WTC11 (cell line): ENCODE measurements around the gene SKIL. TPM values are rescaled to one million over a fixed set of nuclear protein-coding genes. Genes with fewer than 3 reads are reported as not detected.

Experiments used
- ATAC-seq: fragments of 200-7000 bp; cut with Tn5 transposase; 2 replicates; pipeline ENCODE4 v1.10.0; 2021; ENCODE audit warnings: mild to moderate bottlenecking, moderate library complexity
- CTCF ChIA-PET: fragments of 300-600 bp; sonication (Branson Sonifier 250); formaldehyde crosslinking; loops from one replicate; lab custom pipeline; 2021; ENCODE audit warnings: antibody characterized with exemption; lab: Charles Lee
- POLR2A ChIA-PET: fragments of 350-600 bp; sonication (Branson Sonifier 250); formaldehyde crosslinking; loops from one replicate; lab custom pipeline; 2021; ENCODE audit warnings: antibody characterized with exemption; lab: Charles Lee
- DNase-seq: peaks from one replicate; pipeline ENCODE4 v3.0.0; 2021; ENCODE audit warnings: low spot score
- H3K27ac Mint-ChIP-seq: 2 replicates; pipeline ENCODE4 v1.8.0; 2021; ENCODE audit warnings: mixed read lengths
- H3K27me3 Mint-ChIP-seq: 2 replicates; pipeline ENCODE4 v1.8.0; 2021; ENCODE audit warnings: low read depth, mild to moderate bottlenecking, moderate library complexity, mixed read lengths
- H3K36me3 Mint-ChIP-seq: 2 replicates; pipeline ENCODE4 v1.8.0; 2021; ENCODE audit warnings: mixed read lengths
- H3K4me1 Mint-ChIP-seq: 2 replicates; pipeline ENCODE4 v1.8.0; 2022; ENCODE audit warnings: mixed read lengths
- H3K4me3 Mint-ChIP-seq: 2 replicates; pipeline ENCODE4 v1.8.0; 2021; ENCODE audit warnings: mild to moderate bottlenecking, moderate library complexity, mixed read lengths
- H3K9me3 Mint-ChIP-seq: 2 replicates; pipeline ENCODE4 v1.8.0; 2021; ENCODE audit warnings: mixed read lengths
- ATF1 ChIP-seq: sonication (generic); formaldehyde crosslinking; IDR thresholded peaks from 2 replicates; pipeline ENCODE4 v1.8.1; 2023; ENCODE audit warnings: mild to moderate bottlenecking, moderate library complexity, missing genetic modification reagents
- E2F1 ChIP-seq: sonication (generic); formaldehyde crosslinking; IDR thresholded peaks from 2 replicates; pipeline ENCODE4 v1.8.0; 2022; ENCODE audit warnings: mild to moderate bottlenecking, missing genetic modification reagents
- FOXP1 ChIP-seq: sonication (generic); formaldehyde crosslinking; IDR thresholded peaks from 2 replicates; pipeline ENCODE4 v1.8.0; 2022; ENCODE audit warnings: missing genetic modification reagents, mild to moderate bottlenecking, moderate library complexity, borderline replicate concordance
- HMGA2 ChIP-seq: fragments of 250-450 bp; sonication (Bioruptor Pico); IDR thresholded peaks from 2 replicates; pipeline ENCODE4 v1.4.0; 2021; ENCODE audit warnings: mild to moderate bottlenecking, moderate library complexity
- IRF1 ChIP-seq: sonication (generic); formaldehyde crosslinking; IDR thresholded peaks from 2 replicates; pipeline ENCODE4 v1.8.0; 2023; ENCODE audit warnings: missing genetic modification reagents
- MYBL2 ChIP-seq: sonication (generic); formaldehyde crosslinking; IDR thresholded peaks from 2 replicates; pipeline ENCODE4 v1.8.1; 2023; ENCODE audit warnings: mild to moderate bottlenecking, moderate library complexity, missing genetic modification reagents
- NR3C1 ChIP-seq: sonication (generic); formaldehyde crosslinking; conservative IDR thresholded peaks from 2 replicates; pipeline ENCODE4 v1.8.1; 2023; ENCODE audit warnings: low read depth, mild to moderate bottlenecking, missing genetic modification reagents
- PRRX2 ChIP-seq: fragments of 250-450 bp; sonication (Bioruptor Pico); IDR thresholded peaks from 2 replicates; pipeline ENCODE4 v1.8.0; 2021; ENCODE audit warnings: mild to moderate bottlenecking
- SP1 ChIP-seq: sonication (generic); formaldehyde crosslinking; conservative IDR thresholded peaks from 2 replicates; pipeline ENCODE4 v1.8.1; 2022; ENCODE audit warnings: missing genetic modification reagents
- TP53 ChIP-seq: sonication (generic); formaldehyde crosslinking; IDR thresholded peaks from 2 replicates; pipeline ENCODE4 v1.8.1; 2023; ENCODE audit warnings: mild to moderate bottlenecking, missing genetic modification reagents
- ZNF121 ChIP-seq: sonication (generic); formaldehyde crosslinking; IDR thresholded peaks from 2 replicates; pipeline ENCODE4 v1.8.0; 2023; ENCODE audit warnings: missing genetic modification reagents
- ZNF423 ChIP-seq: fragments of 250-450 bp; sonication (Bioruptor Pico); IDR thresholded peaks from 2 replicates; pipeline ENCODE4 v2.1.2; 2022; ENCODE audit warnings: mild to moderate bottlenecking, moderate library complexity
- total RNA-seq: library from RNA; stranded (reverse); gene quantifications from 3 replicates; pipeline ENCODE4 v1.2.3, GENCODE V29; 2021
- TF ChIP-seq, protein P1 (sequence below): sonication (generic); formaldehyde crosslinking; IDR thresholded peaks from 2 replicates; pipeline ENCODE4 v1.8.1; 2023; ENCODE audit warnings: mild to moderate bottlenecking, missing genetic modification reagents
- TF ChIP-seq, protein P2 (sequence below): sonication (generic); formaldehyde crosslinking; IDR thresholded peaks from 2 replicates; pipeline ENCODE4 v1.8.0; 2022; ENCODE audit warnings: missing genetic modification reagents
- TF ChIP-seq, protein P3 (sequence below): sonication (generic); formaldehyde crosslinking; IDR thresholded peaks from 2 replicates; pipeline ENCODE4 v1.8.1; 2022; ENCODE audit warnings: low read depth, mild to moderate bottlenecking, moderate library complexity, missing genetic modification reagents, borderline replicate concordance
- TF ChIP-seq, protein P4 (sequence below): sonication (generic); formaldehyde crosslinking; IDR thresholded peaks from 2 replicates; pipeline ENCODE4 v1.8.1; 2023; ENCODE audit warnings: mild to moderate bottlenecking, missing genetic modification reagents, moderate library complexity
- TF ChIP-seq, protein P5 (sequence below): sonication (generic); formaldehyde crosslinking; IDR thresholded peaks from 2 replicates; pipeline ENCODE4 v1.8.1; 2023; ENCODE audit warnings: mild to moderate bottlenecking, missing genetic modification reagents, borderline replicate concordance

Gene SKIL
- total RNA-seq, 1 experiment from 2014 or later: 181 TPM

DNA sequence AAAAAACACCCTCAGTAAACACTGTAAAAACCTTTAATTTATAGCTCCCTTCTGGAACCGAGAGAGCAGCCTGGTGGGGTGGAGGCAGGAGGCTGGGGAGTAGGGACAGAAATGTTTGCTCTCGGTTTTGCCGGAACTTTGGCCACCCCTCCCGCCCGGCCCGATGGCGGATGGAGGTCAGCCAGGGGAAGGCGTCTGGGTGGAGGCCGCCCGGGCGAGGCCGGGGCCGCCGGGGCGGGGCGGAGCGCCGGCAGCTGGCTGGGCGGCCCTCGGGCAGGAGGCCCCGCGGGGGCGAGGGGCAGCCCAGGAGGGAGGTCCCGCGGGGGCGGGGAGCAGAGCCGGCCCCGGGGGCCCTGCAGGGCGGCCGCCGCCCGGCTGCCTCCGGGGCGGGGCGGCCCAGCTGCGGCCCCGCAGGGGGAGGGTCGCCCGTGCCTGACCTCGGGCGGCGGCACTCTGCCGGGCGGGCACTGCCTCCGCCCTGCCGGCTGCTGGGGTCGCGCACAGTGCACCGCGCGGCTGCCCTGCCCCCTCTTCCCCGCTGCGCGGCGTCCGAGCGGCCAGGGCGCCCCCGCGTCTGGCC, 829 bp upstream of the SKIL start (continued):
- TF ChIP-seq, protein P1, sequence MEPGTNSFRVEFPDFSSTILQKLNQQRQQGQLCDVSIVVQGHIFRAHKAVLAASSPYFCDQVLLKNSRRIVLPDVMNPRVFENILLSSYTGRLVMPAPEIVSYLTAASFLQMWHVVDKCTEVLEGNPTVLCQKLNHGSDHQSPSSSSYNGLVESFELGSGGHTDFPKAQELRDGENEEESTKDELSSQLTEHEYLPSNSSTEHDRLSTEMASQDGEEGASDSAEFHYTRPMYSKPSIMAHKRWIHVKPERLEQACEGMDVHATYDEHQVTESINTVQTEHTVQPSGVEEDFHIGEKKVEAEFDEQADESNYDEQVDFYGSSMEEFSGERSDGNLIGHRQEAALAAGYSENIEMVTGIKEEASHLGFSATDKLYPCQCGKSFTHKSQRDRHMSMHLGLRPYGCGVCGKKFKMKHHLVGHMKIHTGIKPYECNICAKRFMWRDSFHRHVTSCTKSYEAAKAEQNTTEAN (CRISPR knock-in tag): no peak
- TF ChIP-seq, protein P2, sequence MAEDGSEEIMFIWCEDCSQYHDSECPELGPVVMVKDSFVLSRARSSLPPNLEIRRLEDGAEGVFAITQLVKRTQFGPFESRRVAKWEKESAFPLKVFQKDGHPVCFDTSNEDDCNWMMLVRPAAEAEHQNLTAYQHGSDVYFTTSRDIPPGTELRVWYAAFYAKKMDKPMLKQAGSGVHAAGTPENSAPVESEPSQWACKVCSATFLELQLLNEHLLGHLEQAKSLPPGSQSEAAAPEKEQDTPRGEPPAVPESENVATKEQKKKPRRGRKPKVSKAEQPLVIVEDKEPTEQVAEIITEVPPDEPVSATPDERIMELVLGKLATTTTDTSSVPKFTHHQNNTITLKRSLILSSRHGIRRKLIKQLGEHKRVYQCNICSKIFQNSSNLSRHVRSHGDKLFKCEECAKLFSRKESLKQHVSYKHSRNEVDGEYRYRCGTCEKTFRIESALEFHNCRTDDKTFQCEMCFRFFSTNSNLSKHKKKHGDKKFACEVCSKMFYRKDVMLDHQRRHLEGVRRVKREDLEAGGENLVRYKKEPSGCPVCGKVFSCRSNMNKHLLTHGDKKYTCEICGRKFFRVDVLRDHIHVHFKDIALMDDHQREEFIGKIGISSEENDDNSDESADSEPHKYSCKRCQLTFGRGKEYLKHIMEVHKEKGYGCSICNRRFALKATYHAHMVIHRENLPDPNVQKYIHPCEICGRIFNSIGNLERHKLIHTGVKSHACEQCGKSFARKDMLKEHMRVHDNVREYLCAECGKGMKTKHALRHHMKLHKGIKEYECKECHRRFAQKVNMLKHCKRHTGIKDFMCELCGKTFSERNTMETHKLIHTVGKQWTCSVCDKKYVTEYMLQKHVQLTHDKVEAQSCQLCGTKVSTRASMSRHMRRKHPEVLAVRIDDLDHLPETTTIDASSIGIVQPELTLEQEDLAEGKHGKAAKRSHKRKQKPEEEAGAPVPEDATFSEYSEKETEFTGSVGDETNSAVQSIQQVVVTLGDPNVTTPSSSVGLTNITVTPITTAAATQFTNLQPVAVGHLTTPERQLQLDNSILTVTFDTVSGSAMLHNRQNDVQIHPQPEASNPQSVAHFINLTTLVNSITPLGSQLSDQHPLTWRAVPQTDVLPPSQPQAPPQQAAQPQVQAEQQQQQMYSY (CRISPR knock-in tag): no peak
- TF ChIP-seq HMGA2 (CRISPR knock-in tag): no peak
- TF ChIP-seq ATF1: no peak
- TF ChIP-seq, protein P3, sequence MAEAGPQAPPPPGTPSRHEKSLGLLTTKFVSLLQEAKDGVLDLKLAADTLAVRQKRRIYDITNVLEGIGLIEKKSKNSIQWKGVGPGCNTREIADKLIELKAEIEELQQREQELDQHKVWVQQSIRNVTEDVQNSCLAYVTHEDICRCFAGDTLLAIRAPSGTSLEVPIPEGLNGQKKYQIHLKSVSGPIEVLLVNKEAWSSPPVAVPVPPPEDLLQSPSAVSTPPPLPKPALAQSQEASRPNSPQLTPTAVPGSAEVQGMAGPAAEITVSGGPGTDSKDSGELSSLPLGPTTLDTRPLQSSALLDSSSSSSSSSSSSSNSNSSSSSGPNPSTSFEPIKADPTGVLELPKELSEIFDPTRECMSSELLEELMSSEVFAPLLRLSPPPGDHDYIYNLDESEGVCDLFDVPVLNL (CRISPR knock-in tag): no peak; the same call in 1 of the 2 replicates
- TF ChIP-seq SP1 (CRISPR knock-in tag): peak; percentile 11
- peak; percentile 93 for TF ChIP-seq ZNF121 (CRISPR knock-in tag)
- TF ChIP-seq, protein P4, sequence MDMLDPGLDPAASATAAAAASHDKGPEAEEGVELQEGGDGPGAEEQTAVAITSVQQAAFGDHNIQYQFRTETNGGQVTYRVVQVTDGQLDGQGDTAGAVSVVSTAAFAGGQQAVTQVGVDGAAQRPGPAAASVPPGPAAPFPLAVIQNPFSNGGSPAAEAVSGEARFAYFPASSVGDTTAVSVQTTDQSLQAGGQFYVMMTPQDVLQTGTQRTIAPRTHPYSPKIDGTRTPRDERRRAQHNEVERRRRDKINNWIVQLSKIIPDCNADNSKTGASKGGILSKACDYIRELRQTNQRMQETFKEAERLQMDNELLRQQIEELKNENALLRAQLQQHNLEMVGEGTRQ: no peak
- no peak for TF ChIP-seq PRRX2 (CRISPR knock-in tag)
- TF ChIP-seq IRF1 (CRISPR knock-in tag): no peak
- TF ChIP-seq E2F1 (CRISPR knock-in tag): no peak
- no peak for TF ChIP-seq TP53 (CRISPR knock-in tag)

DNA sequence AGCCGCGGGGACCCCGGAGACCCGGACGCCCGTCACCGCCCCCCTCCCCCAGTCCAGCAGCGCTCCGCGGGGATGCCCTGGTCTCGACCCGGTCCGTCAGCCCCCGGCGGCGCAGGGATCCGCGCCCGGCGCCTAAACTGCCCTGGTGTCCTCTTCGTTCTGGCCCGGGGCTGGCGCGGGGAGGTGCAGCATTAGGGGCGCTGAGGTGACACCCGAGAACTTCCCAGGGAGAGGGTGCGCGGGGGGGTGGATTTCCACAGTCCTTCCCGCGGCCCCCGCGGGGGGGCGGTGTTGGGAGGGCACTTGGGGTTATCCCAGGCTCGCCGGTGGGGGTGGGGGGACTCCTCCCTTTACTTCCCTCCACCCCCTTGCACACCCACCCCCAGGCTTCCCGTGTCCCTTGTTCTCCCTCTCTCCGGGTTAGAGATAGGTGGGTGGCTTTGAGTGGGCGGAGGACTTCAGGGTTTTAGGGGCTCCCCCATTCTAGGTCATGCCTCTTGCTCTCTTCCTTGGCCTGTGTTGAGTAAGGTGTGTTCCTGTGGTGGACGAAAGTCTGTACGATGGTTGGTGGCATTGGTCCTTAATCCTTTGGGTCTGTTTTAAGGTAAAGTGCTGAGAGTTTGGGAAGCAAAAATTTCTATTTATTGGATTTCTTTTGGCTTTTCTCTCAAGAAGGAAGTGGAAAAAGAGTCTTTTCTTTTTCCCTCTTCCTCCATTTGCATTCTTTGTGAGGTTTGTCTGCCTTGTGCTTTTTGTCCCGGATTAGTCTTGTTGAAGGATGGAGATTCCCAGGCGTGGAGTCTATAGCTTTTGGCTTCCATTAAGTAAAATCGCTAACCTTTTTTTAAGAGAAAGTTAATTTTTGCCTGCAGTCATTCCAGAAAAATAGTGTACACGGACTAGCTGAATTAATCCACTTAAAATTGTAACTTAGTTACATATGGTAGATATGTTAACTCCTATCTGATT, 811 bp downstream of the SKIL start:
- CTCF ChIA-PET: interaction anchor here (1.0 to 2.9 kb wide), 4 partner anchors 35 to 56 kb away, joined by 3 to 19 read pairs (median 4); no protein-coding TSS in a partner anchor
- H3K4me3 Mint-ChIP-seq: peak overlapping the region; percentile 94
- H3K9me3 Mint-ChIP-seq: no peaks in the 10 kb centered on the region
- H3K4me1 Mint-ChIP-seq: peaks cover 60% of the 10 kb centered on the region
- ATAC-seq (peak; percentile 3), DNase-seq (peak; percentile 73)
- peaks cover 45% of the 10 kb centered on the region for H3K36me3 Mint-ChIP-seq
- POLR2A ChIA-PET: no interaction called here
- H3K27me3 Mint-ChIP-seq: no peaks in the 10 kb centered on the region
- H3K27ac Mint-ChIP-seq: peak overlapping the region; percentile 93
- TF ChIP-seq FOXP1 (CRISPR knock-in tag) (peak; percentile 2; the same call in 1 of the 2 replicates), ZNF423 (CRISPR knock-in tag) (peak; percentile 77), MYBL2 (0 out of 2 replicates have a peak, but pooled peaks have one; percentile 22), NR3C1 (CRISPR knock-in tag) (no peak)
- TF ChIP-seq, protein P5, sequence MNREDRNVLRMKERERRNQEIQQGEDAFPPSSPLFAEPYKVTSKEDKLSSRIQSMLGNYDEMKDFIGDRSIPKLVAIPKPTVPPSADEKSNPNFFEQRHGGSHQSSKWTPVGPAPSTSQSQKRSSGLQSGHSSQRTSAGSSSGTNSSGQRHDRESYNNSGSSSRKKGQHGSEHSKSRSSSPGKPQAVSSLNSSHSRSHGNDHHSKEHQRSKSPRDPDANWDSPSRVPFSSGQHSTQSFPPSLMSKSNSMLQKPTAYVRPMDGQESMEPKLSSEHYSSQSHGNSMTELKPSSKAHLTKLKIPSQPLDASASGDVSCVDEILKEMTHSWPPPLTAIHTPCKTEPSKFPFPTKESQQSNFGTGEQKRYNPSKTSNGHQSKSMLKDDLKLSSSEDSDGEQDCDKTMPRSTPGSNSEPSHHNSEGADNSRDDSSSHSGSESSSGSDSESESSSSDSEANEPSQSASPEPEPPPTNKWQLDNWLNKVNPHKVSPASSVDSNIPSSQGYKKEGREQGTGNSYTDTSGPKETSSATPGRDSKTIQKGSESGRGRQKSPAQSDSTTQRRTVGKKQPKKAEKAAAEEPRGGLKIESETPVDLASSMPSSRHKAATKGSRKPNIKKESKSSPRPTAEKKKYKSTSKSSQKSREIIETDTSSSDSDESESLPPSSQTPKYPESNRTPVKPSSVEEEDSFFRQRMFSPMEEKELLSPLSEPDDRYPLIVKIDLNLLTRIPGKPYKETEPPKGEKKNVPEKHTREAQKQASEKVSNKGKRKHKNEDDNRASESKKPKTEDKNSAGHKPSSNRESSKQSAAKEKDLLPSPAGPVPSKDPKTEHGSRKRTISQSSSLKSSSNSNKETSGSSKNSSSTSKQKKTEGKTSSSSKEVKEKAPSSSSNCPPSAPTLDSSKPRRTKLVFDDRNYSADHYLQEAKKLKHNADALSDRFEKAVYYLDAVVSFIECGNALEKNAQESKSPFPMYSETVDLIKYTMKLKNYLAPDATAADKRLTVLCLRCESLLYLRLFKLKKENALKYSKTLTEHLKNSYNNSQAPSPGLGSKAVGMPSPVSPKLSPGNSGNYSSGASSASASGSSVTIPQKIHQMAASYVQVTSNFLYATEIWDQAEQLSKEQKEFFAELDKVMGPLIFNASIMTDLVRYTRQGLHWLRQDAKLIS (CRISPR knock-in tag): no peak
- TF ChIP-seq, protein P1 (CRISPR knock-in tag): peak; percentile 74; the same call in 1 of the 2 replicates
